Measurements from ENCODE around the gene GABRG3.
"Not testable (repeated sequence)": the region's sequence is repeated elsewhere in the genome, so short reads cannot be mapped to it uniquely, and the experiment has no call there.

The GABRG3 gene

GRCh38 chr15:27182561-27183110, 211.7 kb downstream of the GABRG3 start:
- no peak for DNase-seq (ENCODE audit: low read depth)

- DNase-seq (ENCODE audit: low read depth) = no peak
Observed at GRCh38 chr15:27183201-27183600, 212.2 kb downstream of the GABRG3 start.

GRCh38 chr15:27191515-27191914, 220.5 kb downstream of the GABRG3 start:
- not testable (repeated sequence) for DNase-seq (ENCODE audit: low read depth)

- DNase-seq (ENCODE audit: low read depth) = no peak
Observed at GRCh38 chr15:27196691-27197090, 225.7 kb downstream of the GABRG3 start.

- no peak for DNase-seq (ENCODE audit: low read depth)
Observed at GRCh38 chr15:27201425-27201824, 230.4 kb downstream of the GABRG3 start.

- no peak for DNase-seq (ENCODE audit: low read depth)
Observed at GRCh38 chr15:27210176-27210575, 239.2 kb downstream of the GABRG3 start.

GRCh38 chr15:27214032-27214431, 243.1 kb downstream of the GABRG3 start:
- DNase-seq (ENCODE audit: low read depth) = no peak

- DNase-seq (ENCODE audit: low read depth) = no peak
Observed at GRCh38 chr15:27214961-27215360, 244.0 kb downstream of the GABRG3 start.

GRCh38 chr15:27218426-27218825, 247.4 kb downstream of the GABRG3 start:
- DNase-seq (ENCODE audit: low read depth) = no peak

GRCh38 chr15:27219636-27220035, 248.7 kb downstream of the GABRG3 start:
- DNase-seq (ENCODE audit: low read depth) = no peak

GRCh38 chr15:27220199-27220598, 249.2 kb downstream of the GABRG3 start:
- no peak for DNase-seq (ENCODE audit: low read depth)

- no peak for DNase-seq (ENCODE audit: low read depth)
Observed at GRCh38 chr15:27222479-27222878, 251.5 kb downstream of the GABRG3 start.

GRCh38 chr15:27223179-27223578, 252.2 kb downstream of the GABRG3 start:
- no peak for DNase-seq (ENCODE audit: low read depth)

- no peak for DNase-seq (ENCODE audit: low read depth)
Observed at GRCh38 chr15:27231811-27232210, 260.8 kb downstream of the GABRG3 start.

GRCh38 chr15:27232876-27233275, 261.9 kb downstream of the GABRG3 start:
- DNase-seq (ENCODE audit: low read depth) = no peak

GRCh38 chr15:27234593-27234992, 263.6 kb downstream of the GABRG3 start:
- DNase-seq (ENCODE audit: low read depth) = no peak

GRCh38 chr15:27235161-27235560, 264.2 kb downstream of the GABRG3 start:
- DNase-seq (ENCODE audit: low read depth) = no peak

- DNase-seq (ENCODE audit: low read depth) = no peak
Observed at GRCh38 chr15:27235681-27236080, 264.7 kb downstream of the GABRG3 start.

GRCh38 chr15:27237319-27237939, 266.4 kb downstream of the GABRG3 start:
- DNase-seq (ENCODE audit: low read depth) = no peak

GRCh38 chr15:27238209-27238608, 267.2 kb downstream of the GABRG3 start:
- DNase-seq (ENCODE audit: low read depth) = no peak

- DNase-seq (ENCODE audit: low read depth) = no peak
Observed at GRCh38 chr15:27238707-27239423, 267.9 kb downstream of the GABRG3 start.

GRCh38 chr15:27241943-27242342, 271.0 kb downstream of the GABRG3 start:
- DNase-seq (ENCODE audit: low read depth) = no peak

GRCh38 chr15:27244047-27244446, 273.1 kb downstream of the GABRG3 start:
- DNase-seq (ENCODE audit: low read depth) = no peak

- DNase-seq (ENCODE audit: low read depth) = no peak
Observed at GRCh38 chr15:27248251-27248650, 277.3 kb downstream of the GABRG3 start.

Data from T-helper 22 cell (primary cell).